Tibial artery (tissue), 4 donors: ENCODE results near the gene EHD1.
A peak's percentile ranks its signal among the peaks of the same experiment; 100 is the strongest.

Experiments used
- DNase-seq, 2 donors: peaks; one replicate each; pipeline ENCODE4 v3.0.0-alpha.2; 2019
- H3K27ac ChIP-seq, 2 donors: fragments of 200-600 bp; sonication (generic) in 1 of 2; 1 replicate in 1 of 2; 2 replicates in 1 of 2; pipeline ENCODE4 v1.5.1; 2018 to 2019; ENCODE audit warnings: mild to moderate bottlenecking in 1 of 2
- H3K27me3 ChIP-seq, 2 donors: fragments of 200-600 bp; sonication (generic) in 1 of 2; one replicate each; pipeline versions ENCODE4 v1.5.1 to v1.6.0; 2016 to 2019
- H3K36me3 ChIP-seq, 3 donors: fragments of 200-600 bp; sonication (generic) in 2 of 3; one replicate each; pipeline ENCODE4 v1.5.1; 2016 to 2019; ENCODE audit warnings: mild to moderate bottlenecking in 2 of 3
- H3K4me1 ChIP-seq, 4 donors: fragments of 200-600 bp; sonication (generic) in 2 of 4; 1 replicate in 3 of 4; 2 replicates in 1 of 4; pipeline ENCODE4 v1.5.1; 2016 to 2019
- H3K4me3 ChIP-seq, 2 donors: fragments of 200-600 bp; sonication (generic) in 1 of 2; 1 replicate in 1 of 2; 2 replicates in 1 of 2; pipeline ENCODE4 v1.5.1; 2018 to 2019; ENCODE audit warnings: mild to moderate bottlenecking in 2 of 2
- H3K9me3 ChIP-seq, 3 donors: fragments of 200-600 bp; sonication (generic) in 1 of 3; one replicate each; pipeline ENCODE4 v1.5.1; 2016 to 2019
- CTCF ChIP-seq, 2 experiments: fragments of 200-600 bp in 1 of 2; fragments of 450-650 bp in 1 of 2; IDR thresholded peaks; one replicate each; pipeline ENCODE4 v1.5.1; 2017 to 2019; ENCODE audit warnings: antibody characterized with exemption in 2 of 2, mild to moderate bottlenecking in 1 of 2, moderate library complexity in 1 of 2
- intact Hi-C: fragments of 100-400 bp; cut with DNase I; formaldehyde crosslinking; loops from one replicate; pipeline ENCODE4 v1.15.0; 2023; ENCODE audit warnings: low total_unique reads

The EHD1 gene

GRCh38 chr11:64810891-64811272 is 67.5 kb downstream of the EHD1 start:
- DNase-seq, result peak in 1 of 2 donors; percentile 29
- Histone ChIP-seq H3K9me3 (no peaks in the 10 kb centered on the region), H3K36me3 (peaks cover 0 to 21% (median 7%) of the 10 kb centered on the region in 3 donors), H3K27me3 (no peaks in the 10 kb centered on the region), H3K4me3 (peak overlapping the region; percentile 86 to 96), H3K4me1 (peaks cover 0 to 17% (median 9%) of the 10 kb centered on the region in 4 donors), H3K27ac (peak overlapping the region; percentile 70 to 86)
- TF ChIP-seq CTCF (IDR thresholded peaks at IDR 0.05), result no peak
- intact Hi-C loops, result no loop called here

GRCh38 chr11:64810271-64810890 is 68.0 kb downstream of the EHD1 start, which contains the start of gene MEN1:
Gene MEN1, minus strand, starts transcription at chr11:64810551. Its CDS starts 442 bp downstream, at chr11:64810109.
- TF ChIP-seq CTCF (IDR thresholded peaks at IDR 0.05), result no peak
- DNase-seq, result peak; percentile 97 to 99
- H3K4me1 ChIP-seq, result peaks cover 0 to 17% (median 9%) of the 10 kb centered on the region in 4 donors
- peak within 1 kb of the TSS; percentile 70 to 86 for H3K27ac ChIP-seq
- no peaks in the 10 kb centered on the region for H3K9me3 ChIP-seq
- intact Hi-C loops, result no loop called here
- H3K4me3 ChIP-seq, result peak within 1 kb of the TSS; percentile 86 to 96
- no peaks in the 10 kb centered on the region for H3K27me3 ChIP-seq
- H3K36me3 ChIP-seq, result peaks cover 0 to 26% (median 12%) of the 10 kb centered on the region in 3 donors

DNA sequence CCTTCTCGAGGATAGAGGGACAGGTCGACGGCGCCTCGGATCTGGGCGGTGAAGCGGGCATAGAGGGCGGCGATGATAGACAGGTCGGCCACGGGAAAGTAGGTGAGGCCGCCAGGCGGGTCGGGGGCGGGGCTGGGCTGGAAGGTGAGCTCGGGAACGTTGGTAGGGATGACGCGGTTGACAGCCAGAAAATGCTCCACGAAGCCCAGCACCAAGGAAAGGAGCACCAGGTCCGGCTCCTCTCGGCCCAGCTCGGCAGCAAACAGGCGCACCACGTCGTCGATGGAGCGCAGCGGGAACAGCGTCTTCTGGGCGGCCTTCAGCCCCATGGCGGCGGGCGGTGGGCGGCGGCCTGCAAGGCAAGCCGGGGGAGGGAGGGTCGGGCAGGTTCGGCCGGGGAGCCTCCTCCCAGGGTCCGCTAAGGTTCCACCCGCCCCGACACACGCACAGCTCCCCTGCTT is 68.6 kb downstream of the EHD1 start:
- intact Hi-C loops, result no loop called here
- no peaks in the 10 kb centered on the region for H3K9me3 ChIP-seq

DNA sequence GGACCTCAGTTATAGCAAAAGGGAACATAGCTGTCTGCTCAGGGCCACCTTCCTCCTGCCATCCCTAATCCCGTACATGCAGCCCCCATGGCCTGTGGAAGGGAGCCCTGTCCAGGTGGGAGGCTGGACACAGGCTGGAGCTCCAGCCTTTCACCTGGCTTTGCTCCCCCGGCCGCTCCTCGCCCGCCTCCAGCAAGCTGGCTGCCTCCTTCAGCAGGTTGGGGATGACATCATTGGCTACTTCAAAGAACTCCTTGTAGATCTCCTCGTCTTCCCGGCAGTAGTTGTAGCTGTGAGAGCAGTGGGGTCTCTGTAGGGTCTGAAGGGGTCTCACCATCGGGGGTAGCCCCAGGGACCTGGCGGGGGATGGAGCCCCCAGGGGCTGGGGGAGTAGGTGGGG is 72.9 kb downstream of the EHD1 start:
- DNase-seq, result no peak
- Histone ChIP-seq H3K27ac (no peak overlapping the region), H3K27me3 (no peaks in the 10 kb centered on the region), H3K4me1 (peaks cover 0 to 43% (median 29%) of the 10 kb centered on the region in 4 donors), H3K4me3 (no peak overlapping the region), H3K36me3 (peaks cover 0 to 42% (median 13%) of the 10 kb centered on the region in 3 donors), H3K9me3 (no peaks in the 10 kb centered on the region)
- no peak for TF ChIP-seq CTCF (IDR thresholded peaks at IDR 0.05)
- intact Hi-C loops, result no loop called here

More for the DNA sequence above, 68.6 kb downstream of the EHD1 start:
- no peak for DNase-seq
- Histone ChIP-seq H3K4me1 (peaks cover 0 to 17% (median 10%) of the 10 kb centered on the region in 4 donors), H3K36me3 (peaks cover 0 to 32% (median 13%) of the 10 kb centered on the region in 3 donors), H3K27me3 (no peaks in the 10 kb centered on the region), H3K27ac (peak overlapping the region; percentile 70 to 86), H3K4me3 (peak overlapping the region; percentile 86 to 96)
- no peak for TF ChIP-seq CTCF (IDR thresholded peaks at IDR 0.05)

GRCh38 chr11:64804346-64805210 is 73.8 kb downstream of the EHD1 start:
- DNase-seq, result no peak
- peaks cover 0 to 37% (median 24%) of the 10 kb centered on the region in 4 donors for H3K4me1 ChIP-seq
- peaks cover 0 to 51% (median 17%) of the 10 kb centered on the region in 3 donors for H3K36me3 ChIP-seq
- intact Hi-C loops, result no loop called here
- H3K27me3 ChIP-seq, result no peaks in the 10 kb centered on the region
- H3K9me3 ChIP-seq, result no peaks in the 10 kb centered on the region
- H3K27ac ChIP-seq, result peak overlapping the region; percentile 89 to 90
- peak overlapping the region; percentile 63 to 75 for H3K4me3 ChIP-seq
- TF ChIP-seq CTCF (IDR thresholded peaks at IDR 0.05), result no peak
